WTC11 (cell line): ENCODE results near the gene SPINT2. TPM values are rescaled to one million over a fixed set of nuclear protein-coding genes. Genes with fewer than 3 reads are reported as not detected.

Experiments
- ATAC-seq: fragments of 200-7000 bp; cut with Tn5 transposase; 2 replicates; pipeline ENCODE4 v1.10.0; 2021; ENCODE audit warnings: mild to moderate bottlenecking, moderate library complexity
- CTCF ChIA-PET: fragments of 300-600 bp; sonication (Branson Sonifier 250); formaldehyde crosslinking; loops from one replicate; lab custom pipeline; 2021; ENCODE audit warnings: antibody characterized with exemption; lab: Charles Lee
- POLR2A ChIA-PET: fragments of 350-600 bp; sonication (Branson Sonifier 250); formaldehyde crosslinking; loops from one replicate; lab custom pipeline; 2021; ENCODE audit warnings: antibody characterized with exemption; lab: Charles Lee
- DNase-seq: peaks from one replicate; pipeline ENCODE4 v3.0.0; 2021; ENCODE audit warnings: low spot score
- H3K27ac Mint-ChIP-seq: 2 replicates; pipeline ENCODE4 v1.8.0; 2021; ENCODE audit warnings: mixed read lengths
- H3K27me3 Mint-ChIP-seq: 2 replicates; pipeline ENCODE4 v1.8.0; 2021; ENCODE audit warnings: low read depth, mild to moderate bottlenecking, moderate library complexity, mixed read lengths
- H3K36me3 Mint-ChIP-seq: 2 replicates; pipeline ENCODE4 v1.8.0; 2021; ENCODE audit warnings: mixed read lengths
- H3K4me1 Mint-ChIP-seq: 2 replicates; pipeline ENCODE4 v1.8.0; 2022; ENCODE audit warnings: mixed read lengths
- H3K4me3 Mint-ChIP-seq: 2 replicates; pipeline ENCODE4 v1.8.0; 2021; ENCODE audit warnings: mild to moderate bottlenecking, moderate library complexity, mixed read lengths
- H3K9me3 Mint-ChIP-seq: 2 replicates; pipeline ENCODE4 v1.8.0; 2021; ENCODE audit warnings: mixed read lengths
- CBFB ChIP-seq: sonication (generic); formaldehyde crosslinking; IDR thresholded peaks from 2 replicates; pipeline ENCODE4 v1.8.1; 2022; ENCODE audit warnings: mild to moderate bottlenecking, low read depth, missing genetic modification reagents
- ELF4 ChIP-seq: sonication (generic); formaldehyde crosslinking; IDR thresholded peaks from 2 replicates; pipeline ENCODE4 v1.8.1; 2022; ENCODE audit warnings: low read depth, mild to moderate bottlenecking, moderate library complexity, missing genetic modification reagents
- GRHL2 ChIP-seq: fragments of 250-450 bp; sonication (Bioruptor Pico); IDR thresholded peaks from 2 replicates; pipeline ENCODE4 v1.8.0; 2022; ENCODE audit warnings: mild to moderate bottlenecking, moderate library complexity; ENCODE audit not compliant: insufficient replicate concordance, severe bottlenecking
- HMGA2 ChIP-seq: fragments of 250-450 bp; sonication (Bioruptor Pico); IDR thresholded peaks from 2 replicates; pipeline ENCODE4 v1.4.0; 2021; ENCODE audit warnings: mild to moderate bottlenecking, moderate library complexity
- IRF2 ChIP-seq: sonication (generic); formaldehyde crosslinking; IDR thresholded peaks from 2 replicates; pipeline ENCODE4 v1.8.0; 2022; ENCODE audit warnings: low read depth, missing genetic modification reagents, borderline replicate concordance
- MXD4 ChIP-seq: fragments of 250-450 bp; sonication (Bioruptor Pico); IDR thresholded peaks from 2 replicates; pipeline ENCODE4 v1.8.0; 2021; ENCODE audit warnings: mild to moderate bottlenecking, moderate library complexity, borderline replicate concordance
- NFYB ChIP-seq: sonication (generic); formaldehyde crosslinking; conservative IDR thresholded peaks from 2 replicates; pipeline ENCODE4 v1.8.0; 2022; ENCODE audit warnings: low read depth, missing genetic modification reagents
- TEAD4 ChIP-seq: sonication (generic); formaldehyde crosslinking; IDR thresholded peaks from 2 replicates; pipeline ENCODE4 v1.8.0; 2022; ENCODE audit warnings: mild to moderate bottlenecking, missing genetic modification reagents
- TP53 ChIP-seq: sonication (generic); formaldehyde crosslinking; IDR thresholded peaks from 2 replicates; pipeline ENCODE4 v1.8.1; 2023; ENCODE audit warnings: mild to moderate bottlenecking, missing genetic modification reagents
- ZNF317 ChIP-seq: sonication (generic); formaldehyde crosslinking; IDR thresholded peaks from 2 replicates; pipeline ENCODE4 v1.8.1; 2023; ENCODE audit warnings: low read depth, mild to moderate bottlenecking, moderate library complexity, missing genetic modification reagents, borderline replicate concordance
- ZNF671 ChIP-seq: fragments of 250-450 bp; sonication (Bioruptor Pico); IDR thresholded peaks from 2 replicates; pipeline ENCODE4 v1.8.0; 2021; ENCODE audit warnings: mild to moderate bottlenecking
- total RNA-seq: library from RNA; stranded (reverse); gene quantifications from 3 replicates; pipeline ENCODE4 v1.2.3, GENCODE V29; 2021
- TF ChIP-seq, protein P1 (sequence below): fragments of 250-450 bp; sonication (Bioruptor Pico); IDR thresholded peaks from 2 replicates; pipeline ENCODE4 v1.9.0; 2021; ENCODE audit warnings: mild to moderate bottlenecking
- TF ChIP-seq, protein P2 (sequence below): sonication (generic); formaldehyde crosslinking; IDR thresholded peaks from 2 replicates; pipeline ENCODE4 v1.8.1; 2023; ENCODE audit warnings: mild to moderate bottlenecking, missing genetic modification reagents, moderate library complexity
- TF ChIP-seq, protein P3 (sequence below): fragments of 250-450 bp; sonication (Bioruptor Pico); conservative IDR thresholded peaks from 2 replicates; pipeline ENCODE4 v1.9.0; 2021; ENCODE audit warnings: mild to moderate bottlenecking
- TF ChIP-seq, protein P4 (sequence below): sonication (generic); formaldehyde crosslinking; IDR thresholded peaks from 2 replicates; pipeline ENCODE4 v1.8.1; 2022; ENCODE audit warnings: mild to moderate bottlenecking, moderate library complexity, missing genetic modification reagents
- TF ChIP-seq, protein P5 (sequence below): fragments of 250-450 bp; sonication (Bioruptor Pico); IDR thresholded peaks from 2 replicates; pipeline ENCODE4 v1.9.0; 2021; ENCODE audit warnings: moderate library complexity, mild to moderate bottlenecking, inconsistent platforms, borderline replicate concordance
- TF ChIP-seq, protein P6 (sequence below): fragments of 250-450 bp; sonication (Bioruptor Pico); IDR thresholded peaks from 2 replicates; pipeline ENCODE4 v1.9.0; 2021; ENCODE audit warnings: mild to moderate bottlenecking
- TF ChIP-seq, protein P7 (sequence below): sonication (generic); formaldehyde crosslinking; conservative IDR thresholded peaks from 2 replicates; pipeline ENCODE4 v1.8.1; 2022; ENCODE audit warnings: mild to moderate bottlenecking, missing genetic modification reagents
- TF ChIP-seq, protein P8 (sequence below): sonication (generic); formaldehyde crosslinking; conservative IDR thresholded peaks from 2 replicates; pipeline ENCODE4 v1.8.1; 2023; ENCODE audit warnings: mild to moderate bottlenecking, low read depth, missing genetic modification reagents, moderate library complexity

The SPINT2 gene
- total RNA-seq, 1 experiment from 2014 or later: 335 TPM

DNA sequence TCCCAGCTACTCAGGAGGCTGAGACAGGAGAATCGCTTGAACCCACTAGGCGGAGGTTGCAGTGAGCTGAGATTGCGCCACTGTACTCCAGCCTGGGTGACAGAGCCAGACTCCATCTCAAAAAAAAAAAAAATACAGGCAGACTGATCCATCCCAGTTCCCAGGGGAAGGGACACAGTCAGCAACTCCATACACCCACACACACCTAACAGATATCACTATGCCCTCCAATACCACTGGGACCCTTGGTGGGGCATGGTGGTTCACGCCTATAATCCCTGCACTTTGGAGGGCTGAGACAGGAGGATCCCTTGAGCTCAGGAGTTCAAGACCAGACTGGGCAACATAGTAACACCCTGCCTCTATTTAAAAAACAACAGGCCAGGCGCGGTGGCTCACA, 43.0 kb upstream of the SPINT2 start:
- Mint-ChIP-seq H3K9me3 (no peaks in the 10 kb centered on the region), H3K4me1 (peaks cover 10% of the 10 kb centered on the region), H3K27ac (no peak overlapping the region)
- ATAC-seq (no peak), DNase-seq (no peak)
- CTCF ChIA-PET: interaction anchor here (0.9 kb wide), 1 partner anchor 36 kb away, joined by 3 read pairs; no protein-coding TSS in a partner anchor
- TF ChIP-seq ZNF671 (CRISPR knock-in tag) (no peak), ELF4 (CRISPR knock-in tag) (no peak), ZNF317 (CRISPR knock-in tag) (no peak), CBFB (CRISPR knock-in tag) (no peak), HMGA2 (CRISPR knock-in tag) (no peak), NFYB (no peak), TEAD4 (CRISPR knock-in tag) (no peak), GRHL2 (no peak), MXD4 (no peak), IRF2 (CRISPR knock-in tag) (no peak), TP53 (CRISPR knock-in tag) (no peak)
- TF ChIP-seq, protein P1, sequence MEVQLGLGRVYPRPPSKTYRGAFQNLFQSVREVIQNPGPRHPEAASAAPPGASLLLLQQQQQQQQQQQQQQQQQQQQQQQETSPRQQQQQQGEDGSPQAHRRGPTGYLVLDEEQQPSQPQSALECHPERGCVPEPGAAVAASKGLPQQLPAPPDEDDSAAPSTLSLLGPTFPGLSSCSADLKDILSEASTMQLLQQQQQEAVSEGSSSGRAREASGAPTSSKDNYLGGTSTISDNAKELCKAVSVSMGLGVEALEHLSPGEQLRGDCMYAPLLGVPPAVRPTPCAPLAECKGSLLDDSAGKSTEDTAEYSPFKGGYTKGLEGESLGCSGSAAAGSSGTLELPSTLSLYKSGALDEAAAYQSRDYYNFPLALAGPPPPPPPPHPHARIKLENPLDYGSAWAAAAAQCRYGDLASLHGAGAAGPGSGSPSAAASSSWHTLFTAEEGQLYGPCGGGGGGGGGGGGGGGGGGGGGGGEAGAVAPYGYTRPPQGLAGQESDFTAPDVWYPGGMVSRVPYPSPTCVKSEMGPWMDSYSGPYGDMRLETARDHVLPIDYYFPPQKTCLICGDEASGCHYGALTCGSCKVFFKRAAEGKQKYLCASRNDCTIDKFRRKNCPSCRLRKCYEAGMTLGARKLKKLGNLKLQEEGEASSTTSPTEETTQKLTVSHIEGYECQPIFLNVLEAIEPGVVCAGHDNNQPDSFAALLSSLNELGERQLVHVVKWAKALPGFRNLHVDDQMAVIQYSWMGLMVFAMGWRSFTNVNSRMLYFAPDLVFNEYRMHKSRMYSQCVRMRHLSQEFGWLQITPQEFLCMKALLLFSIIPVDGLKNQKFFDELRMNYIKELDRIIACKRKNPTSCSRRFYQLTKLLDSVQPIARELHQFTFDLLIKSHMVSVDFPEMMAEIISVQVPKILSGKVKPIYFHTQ (CRISPR knock-in tag): no peak
- TF ChIP-seq, protein P2, sequence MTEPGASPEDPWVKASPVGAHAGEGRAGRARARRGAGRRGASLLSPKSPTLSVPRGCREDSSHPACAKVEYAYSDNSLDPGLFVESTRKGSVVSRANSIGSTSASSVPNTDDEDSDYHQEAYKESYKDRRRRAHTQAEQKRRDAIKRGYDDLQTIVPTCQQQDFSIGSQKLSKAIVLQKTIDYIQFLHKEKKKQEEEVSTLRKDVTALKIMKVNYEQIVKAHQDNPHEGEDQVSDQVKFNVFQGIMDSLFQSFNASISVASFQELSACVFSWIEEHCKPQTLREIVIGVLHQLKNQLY (CRISPR knock-in tag): no peak
- TF ChIP-seq, protein P3, sequence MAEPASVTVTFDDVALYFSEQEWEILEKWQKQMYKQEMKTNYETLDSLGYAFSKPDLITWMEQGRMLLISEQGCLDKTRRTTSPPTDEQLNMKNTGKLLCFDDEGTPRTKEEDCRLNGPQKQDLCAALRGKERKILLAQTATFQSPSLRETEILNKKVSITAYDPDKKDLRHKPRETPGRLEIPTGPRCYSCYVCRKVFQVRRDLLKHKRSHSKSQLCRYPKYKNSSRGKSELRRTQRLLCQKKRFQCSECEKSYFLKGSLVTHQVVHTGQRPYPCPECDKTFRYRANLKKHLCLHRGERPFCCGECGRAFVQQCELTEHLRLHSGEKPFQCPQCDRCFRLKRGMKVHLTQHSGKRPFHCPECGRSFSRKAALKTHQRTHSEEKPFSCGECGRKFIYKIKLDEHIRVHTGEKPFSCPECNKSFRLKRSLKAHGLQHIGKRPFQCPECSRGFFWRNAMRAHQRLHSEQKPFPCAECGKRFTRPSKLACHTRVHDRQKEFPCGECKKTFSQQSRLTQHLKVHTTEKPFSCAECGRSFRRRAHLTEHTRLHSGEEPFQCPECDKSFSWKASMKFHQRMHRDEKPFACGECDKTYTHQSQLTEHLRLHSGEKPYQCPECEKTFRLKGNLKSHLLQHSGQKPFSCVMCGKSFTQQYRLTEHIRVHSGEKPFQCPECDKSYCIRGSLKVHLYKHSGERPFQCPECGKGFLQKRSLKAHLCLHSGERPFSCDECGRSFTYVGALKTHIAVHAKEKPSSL (CRISPR knock-in tag): no peak
- TF ChIP-seq, protein P4, sequence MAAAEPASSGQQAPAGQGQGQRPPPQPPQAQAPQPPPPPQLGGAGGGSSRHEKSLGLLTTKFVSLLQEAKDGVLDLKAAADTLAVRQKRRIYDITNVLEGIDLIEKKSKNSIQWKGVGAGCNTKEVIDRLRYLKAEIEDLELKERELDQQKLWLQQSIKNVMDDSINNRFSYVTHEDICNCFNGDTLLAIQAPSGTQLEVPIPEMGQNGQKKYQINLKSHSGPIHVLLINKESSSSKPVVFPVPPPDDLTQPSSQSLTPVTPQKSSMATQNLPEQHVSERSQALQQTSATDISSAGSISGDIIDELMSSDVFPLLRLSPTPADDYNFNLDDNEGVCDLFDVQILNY (CRISPR knock-in tag): no peak
- TF ChIP-seq, protein P5, sequence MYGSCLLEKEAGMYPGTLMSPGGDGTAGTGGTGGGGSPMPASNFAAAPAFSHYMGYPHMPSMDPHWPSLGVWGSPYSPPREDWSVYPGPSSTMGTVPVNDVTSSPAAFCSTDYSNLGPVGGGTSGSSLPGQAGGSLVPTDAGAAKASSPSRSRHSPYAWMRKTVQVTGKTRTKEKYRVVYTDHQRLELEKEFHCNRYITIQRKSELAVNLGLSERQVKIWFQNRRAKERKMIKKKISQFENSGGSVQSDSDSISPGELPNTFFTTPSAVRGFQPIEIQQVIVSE (CRISPR knock-in tag): no peak
- TF ChIP-seq, protein P6, sequence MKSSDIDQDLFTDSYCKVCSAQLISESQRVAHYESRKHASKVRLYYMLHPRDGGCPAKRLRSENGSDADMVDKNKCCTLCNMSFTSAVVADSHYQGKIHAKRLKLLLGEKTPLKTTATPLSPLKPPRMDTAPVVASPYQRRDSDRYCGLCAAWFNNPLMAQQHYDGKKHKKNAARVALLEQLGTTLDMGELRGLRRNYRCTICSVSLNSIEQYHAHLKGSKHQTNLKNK (CRISPR knock-in tag): no peak
- TF ChIP-seq, protein P7, sequence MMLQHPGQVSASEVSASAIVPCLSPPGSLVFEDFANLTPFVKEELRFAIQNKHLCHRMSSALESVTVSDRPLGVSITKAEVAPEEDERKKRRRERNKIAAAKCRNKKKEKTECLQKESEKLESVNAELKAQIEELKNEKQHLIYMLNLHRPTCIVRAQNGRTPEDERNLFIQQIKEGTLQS (CRISPR knock-in tag): no peak
- TF ChIP-seq, protein P8, sequence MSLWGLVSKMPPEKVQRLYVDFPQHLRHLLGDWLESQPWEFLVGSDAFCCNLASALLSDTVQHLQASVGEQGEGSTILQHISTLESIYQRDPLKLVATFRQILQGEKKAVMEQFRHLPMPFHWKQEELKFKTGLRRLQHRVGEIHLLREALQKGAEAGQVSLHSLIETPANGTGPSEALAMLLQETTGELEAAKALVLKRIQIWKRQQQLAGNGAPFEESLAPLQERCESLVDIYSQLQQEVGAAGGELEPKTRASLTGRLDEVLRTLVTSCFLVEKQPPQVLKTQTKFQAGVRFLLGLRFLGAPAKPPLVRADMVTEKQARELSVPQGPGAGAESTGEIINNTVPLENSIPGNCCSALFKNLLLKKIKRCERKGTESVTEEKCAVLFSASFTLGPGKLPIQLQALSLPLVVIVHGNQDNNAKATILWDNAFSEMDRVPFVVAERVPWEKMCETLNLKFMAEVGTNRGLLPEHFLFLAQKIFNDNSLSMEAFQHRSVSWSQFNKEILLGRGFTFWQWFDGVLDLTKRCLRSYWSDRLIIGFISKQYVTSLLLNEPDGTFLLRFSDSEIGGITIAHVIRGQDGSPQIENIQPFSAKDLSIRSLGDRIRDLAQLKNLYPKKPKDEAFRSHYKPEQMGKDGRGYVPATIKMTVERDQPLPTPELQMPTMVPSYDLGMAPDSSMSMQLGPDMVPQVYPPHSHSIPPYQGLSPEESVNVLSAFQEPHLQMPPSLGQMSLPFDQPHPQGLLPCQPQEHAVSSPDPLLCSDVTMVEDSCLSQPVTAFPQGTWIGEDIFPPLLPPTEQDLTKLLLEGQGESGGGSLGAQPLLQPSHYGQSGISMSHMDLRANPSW (CRISPR knock-in tag): no peak
- TF ChIP-seq, all 79 proteins: peak for 0
- no peak overlapping the region for H3K4me3 Mint-ChIP-seq
- POLR2A ChIA-PET: no interaction called here
- no peaks in the 10 kb centered on the region for H3K36me3 Mint-ChIP-seq
- H3K27me3 Mint-ChIP-seq: 0 out of 2 replicates have a peak, but pooled peaks cover under 1% of the 10 kb centered on the region
